IPS-15b (cell line): ENCODE data around the gene OLIG1.

ENCODE experiments used
- H3K27me3 ChIP-seq: one replicate; pipeline ENCODE4 v1.6.1; 2013; ENCODE audit warnings: low read length; ENCODE audit not compliant: control insufficient read depth, insufficient read depth
- H3K36me3 ChIP-seq: one replicate; pipeline ENCODE4 v1.6.1; 2013; ENCODE audit warnings: low read length; ENCODE audit not compliant: control insufficient read depth, insufficient read depth
- H3K4me1 ChIP-seq: one replicate; pipeline ENCODE4 v1.6.1; 2013; ENCODE audit warnings: mild to moderate bottlenecking, low read length; ENCODE audit not compliant: control insufficient read depth, insufficient read depth
- H3K4me3 ChIP-seq: one replicate; pipeline ENCODE4 v1.5.1; 2013; ENCODE audit warnings: low read depth, low read length
- H3K9ac ChIP-seq: one replicate; pipeline ENCODE4 v1.6.1; 2013; ENCODE audit warnings: low read depth, mild to moderate bottlenecking, low read length
- H3K9me3 ChIP-seq: one replicate; pipeline ENCODE4 v1.6.1; 2013; ENCODE audit warnings: mild to moderate bottlenecking, low read length; ENCODE audit not compliant: control insufficient read depth, insufficient read depth

OLIG1 gene

DNA sequence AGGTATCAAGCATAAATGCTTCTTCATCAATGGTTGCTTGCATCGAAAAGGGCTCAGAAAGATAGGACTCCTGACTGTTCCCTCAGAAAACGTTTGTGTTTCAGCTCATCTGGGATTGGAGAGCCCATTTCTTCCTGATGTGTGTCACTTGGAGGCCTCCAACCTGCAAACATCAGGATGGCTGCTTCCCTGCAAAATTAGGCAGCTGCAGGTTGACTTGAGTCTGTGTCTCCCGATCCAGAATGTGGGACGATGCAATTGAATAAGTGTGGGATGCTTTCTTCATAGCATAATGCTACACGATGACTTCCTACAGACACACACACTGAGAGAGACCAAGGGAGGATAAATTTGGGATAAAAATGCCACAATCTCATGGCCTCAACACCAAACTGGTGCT lies 42.2 kb downstream of the OLIG1 start:
- H3K36me3 ChIP-seq, result no peaks in the 10 kb centered on the region
- H3K9ac ChIP-seq, result no peak overlapping the region
- peaks cover 17% of the 10 kb centered on the region for H3K4me1 ChIP-seq
- H3K4me3 ChIP-seq, result no peak overlapping the region
- no peaks in the 10 kb centered on the region for H3K9me3 ChIP-seq
- H3K27me3 ChIP-seq, result peaks cover 49% of the 10 kb centered on the region

DNA sequence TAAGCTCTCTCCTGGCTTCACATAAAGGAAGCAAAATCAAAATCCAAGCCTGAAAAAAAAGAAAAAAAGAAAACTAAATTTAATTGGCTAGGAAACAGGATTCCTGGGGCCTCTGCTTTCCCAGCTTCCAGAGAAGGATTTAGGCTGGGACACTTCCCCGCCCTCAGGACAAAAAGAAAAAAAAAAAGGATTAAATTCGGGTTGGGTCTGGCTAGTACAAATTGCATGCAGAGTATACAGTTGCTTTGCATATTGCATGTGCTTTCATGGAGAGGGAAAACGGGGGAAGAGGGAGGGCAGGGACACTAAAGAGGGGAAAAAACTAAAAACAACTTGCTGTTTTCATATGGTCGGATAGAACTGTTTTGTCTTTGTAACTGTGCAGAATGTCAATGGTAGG lies 42.7 kb downstream of the OLIG1 start:
- H3K36me3 ChIP-seq, result no peaks in the 10 kb centered on the region
- H3K9me3 ChIP-seq, result no peaks in the 10 kb centered on the region
- peaks cover 17% of the 10 kb centered on the region for H3K4me1 ChIP-seq
- no peak overlapping the region for H3K9ac ChIP-seq
- no peak overlapping the region for H3K4me3 ChIP-seq
- H3K27me3 ChIP-seq, result peaks cover 49% of the 10 kb centered on the region

DNA sequence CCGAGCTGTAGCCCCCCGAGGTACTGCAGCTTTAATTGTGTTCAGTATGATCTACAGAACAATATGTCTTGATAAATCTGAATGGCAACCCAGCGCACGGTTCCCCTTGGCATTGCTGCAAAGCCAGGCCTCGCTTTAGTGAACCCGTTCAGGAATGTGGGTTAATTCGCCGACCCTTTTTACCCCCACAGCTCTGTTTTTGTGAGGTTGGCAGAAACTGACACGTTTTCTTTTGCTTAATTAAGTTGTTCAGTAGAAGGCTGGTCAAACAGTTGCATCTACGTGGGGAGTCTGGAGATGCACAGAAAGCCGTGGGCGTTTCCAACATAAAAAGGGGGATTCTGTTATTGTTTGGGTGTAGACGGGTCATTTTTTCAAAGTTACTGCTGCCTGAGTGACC lies 43.2 kb downstream of the OLIG1 start:
- H3K9me3 ChIP-seq, result no peaks in the 10 kb centered on the region
- H3K4me3 ChIP-seq, result no peak overlapping the region
- H3K4me1 ChIP-seq, result peaks cover 17% of the 10 kb centered on the region
- H3K36me3 ChIP-seq, result no peaks in the 10 kb centered on the region
- H3K27me3 ChIP-seq, result peaks cover 44% of the 10 kb centered on the region
- no peak overlapping the region for H3K9ac ChIP-seq

- H3K27me3 ChIP-seq, result peaks cover 34% of the 10 kb centered on the region
- peaks cover 17% of the 10 kb centered on the region for H3K4me1 ChIP-seq
- no peak overlapping the region for H3K4me3 ChIP-seq
- H3K9ac ChIP-seq, result no peak overlapping the region
- H3K36me3 ChIP-seq, result no peaks in the 10 kb centered on the region
- H3K9me3 ChIP-seq, result no peaks in the 10 kb centered on the region
These were observed 44.3 kb downstream of the OLIG1 start for GRCh38 chr21:33114276-33114675.

DNA sequence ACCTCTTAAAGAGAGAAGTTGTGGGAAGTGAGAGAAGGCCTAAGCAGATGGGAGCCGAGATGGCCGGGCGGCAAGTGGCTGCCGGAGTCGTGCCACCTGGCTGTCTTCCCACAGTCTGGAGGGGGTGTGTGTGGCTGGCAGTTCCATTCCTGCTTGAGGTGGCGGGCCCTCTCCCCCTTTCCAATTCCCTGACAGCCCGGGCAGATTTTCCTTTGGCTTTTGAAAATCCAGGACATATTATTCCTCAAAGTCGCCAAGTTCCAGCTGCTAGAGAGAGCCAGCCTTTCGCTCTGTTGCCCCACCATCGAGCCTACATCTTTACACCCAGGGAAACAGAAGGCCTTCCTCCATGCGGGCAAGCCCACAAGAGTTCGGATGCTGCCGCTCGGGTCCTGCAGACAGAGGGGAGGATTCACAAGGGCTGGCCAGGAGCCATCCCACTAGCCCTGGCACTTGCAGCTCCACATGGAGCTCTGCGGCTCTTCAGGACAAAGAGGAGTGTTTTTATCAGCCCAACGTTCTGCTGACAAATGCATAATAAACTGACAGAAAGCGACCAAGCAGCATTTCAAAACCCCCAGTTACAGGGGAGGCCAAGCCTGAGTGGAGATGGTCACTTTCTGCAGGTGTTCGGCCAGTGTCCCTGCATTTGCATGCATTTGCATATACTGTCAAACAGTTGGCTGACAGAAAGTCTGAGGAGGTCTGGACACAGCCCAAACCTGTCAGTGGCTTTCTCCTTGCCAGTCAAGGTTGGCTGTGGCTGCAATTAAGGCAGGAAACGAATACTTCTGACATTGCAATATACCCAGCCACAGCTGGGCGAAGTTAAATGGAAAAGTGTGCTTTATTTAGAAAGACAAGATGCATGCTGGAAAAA lies 45.9 kb downstream of the OLIG1 start:
- H3K27me3 ChIP-seq, result peaks cover 21% of the 10 kb centered on the region
- H3K4me3 ChIP-seq, result no peak overlapping the region
- H3K36me3 ChIP-seq, result no peaks in the 10 kb centered on the region
- H3K9me3 ChIP-seq, result no peaks in the 10 kb centered on the region
- H3K9ac ChIP-seq, result no peak overlapping the region
- peaks cover 12% of the 10 kb centered on the region for H3K4me1 ChIP-seq

DNA sequence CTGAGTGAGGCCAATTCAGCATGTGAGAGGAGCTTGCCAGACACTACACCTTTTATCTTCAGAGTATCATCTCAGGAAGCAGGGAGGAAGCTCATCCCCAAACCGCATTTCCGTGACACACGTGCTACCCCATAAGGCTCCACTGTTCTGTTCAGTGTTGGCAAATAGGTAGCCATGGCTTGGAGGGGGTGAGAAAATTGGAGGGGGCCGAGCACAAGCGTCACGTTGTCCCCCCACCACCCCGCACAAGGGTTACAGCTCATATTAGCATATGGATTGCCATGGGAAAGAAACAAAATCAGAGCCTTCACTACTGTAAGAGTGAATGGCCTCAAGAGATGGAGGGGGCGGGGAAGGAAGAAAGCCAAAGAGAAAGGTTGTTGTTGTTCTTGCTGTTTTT lies 46.7 kb downstream of the OLIG1 start:
- Histone ChIP-seq H3K4me1 (peaks cover 12% of the 10 kb centered on the region), H3K9ac (no peak overlapping the region), H3K36me3 (no peaks in the 10 kb centered on the region), H3K27me3 (peaks cover 14% of the 10 kb centered on the region), H3K4me3 (no peak overlapping the region), H3K9me3 (no peaks in the 10 kb centered on the region)

GRCh38 chr21:33117101-33117888 lies 47.4 kb downstream of the OLIG1 start:
- Histone ChIP-seq H3K9ac (no peak overlapping the region), H3K4me1 (peaks cover 10% of the 10 kb centered on the region), H3K9me3 (no peaks in the 10 kb centered on the region), H3K36me3 (no peaks in the 10 kb centered on the region), H3K27me3 (peaks cover 8% of the 10 kb centered on the region), H3K4me3 (no peak overlapping the region)
